IPS-NIHi7 (cell line): ENCODE measurements around the gene BEX4.
A peak's percentile ranks its signal among the peaks of the same experiment; 100 is the strongest.
"Not testable (repeated sequence)": the region's sequence is repeated elsewhere in the genome, so short reads cannot be mapped to it uniquely, and the experiment has no call there.

Experiments used
- DNase-seq: peaks from one replicate; pipeline ENCODE4 v3.0.0; 2012; ENCODE audit warnings: mixed read lengths; ENCODE audit errors: extremely low spot score

The BEX4 gene

GRCh38 chrX:103214870-103215424, at the start of gene BEX4:
Gene BEX4, plus strand, starts transcription at chrX:103215108. Its CDS starts 1,046 bp downstream, at chrX:103216154.
- peak; percentile 92 for DNase-seq

- DNase-seq = no peak
Observed at GRCh38 chrX:103170216-103170615, 44.7 kb upstream of the BEX4 start.

- no peak for DNase-seq
Observed at GRCh38 chrX:103171353-103171752, 43.6 kb upstream of the BEX4 start.

GRCh38 chrX:103175256-103175655, 39.7 kb upstream of the BEX4 start:
- not testable (repeated sequence) for DNase-seq

- DNase-seq = peak; percentile 66
Observed at GRCh38 chrX:103175944-103176753, 38.8 kb upstream of the BEX4 start.

- DNase-seq = no peak
Observed at GRCh38 chrX:103177556-103177955, 37.4 kb upstream of the BEX4 start.

GRCh38 chrX:103183912-103184311, 31.0 kb upstream of the BEX4 start:
- DNase-seq = peak; percentile 15

- no peak for DNase-seq
Observed at GRCh38 chrX:103187953-103188475, 26.9 kb upstream of the BEX4 start.

GRCh38 chrX:103197721-103198306, 17.1 kb upstream of the BEX4 start:
- DNase-seq = no peak

- DNase-seq = not testable (repeated sequence)
Observed at GRCh38 chrX:103198668-103199067, 16.2 kb upstream of the BEX4 start.

- no peak for DNase-seq
Observed at GRCh38 chrX:103201041-103201440, 13.9 kb upstream of the BEX4 start.

GRCh38 chrX:103210056-103210455, 4.9 kb upstream of the BEX4 start:
- no peak for DNase-seq

GRCh38 chrX:103211012-103211715, 3.7 kb upstream of the BEX4 start:
- DNase-seq = peak; percentile 66

GRCh38 chrX:103212749-103213457, 2.0 kb upstream of the BEX4 start:
- no peak for DNase-seq

- DNase-seq = peak; percentile 68
Observed at GRCh38 chrX:103215425-103215991, 600 bp downstream of the BEX4 start.

GRCh38 chrX:103220511-103221323, 5.8 kb downstream of the BEX4 start:
- DNase-seq = no peak

- not testable (repeated sequence) for DNase-seq
Observed at GRCh38 chrX:103225918-103226317, 11.0 kb downstream of the BEX4 start.

- DNase-seq = no peak
Observed at GRCh38 chrX:103233263-103233662, 18.4 kb downstream of the BEX4 start.

- no peak for DNase-seq
Observed at GRCh38 chrX:103234869-103235268, 20.0 kb downstream of the BEX4 start.

GRCh38 chrX:103235608-103236007, 20.7 kb downstream of the BEX4 start:
- DNase-seq = not testable (repeated sequence)
